IPS-15b (cell line): ENCODE results near the gene FEN1.

Experiments used
- H3K27me3 ChIP-seq: one replicate; pipeline ENCODE4 v1.6.1; 2013; ENCODE audit warnings: low read length; ENCODE audit not compliant: control insufficient read depth, insufficient read depth
- H3K36me3 ChIP-seq: one replicate; pipeline ENCODE4 v1.6.1; 2013; ENCODE audit warnings: low read length; ENCODE audit not compliant: control insufficient read depth, insufficient read depth
- H3K4me1 ChIP-seq: one replicate; pipeline ENCODE4 v1.6.1; 2013; ENCODE audit warnings: mild to moderate bottlenecking, low read length; ENCODE audit not compliant: control insufficient read depth, insufficient read depth
- H3K4me3 ChIP-seq: one replicate; pipeline ENCODE4 v1.5.1; 2013; ENCODE audit warnings: low read depth, low read length
- H3K9ac ChIP-seq: one replicate; pipeline ENCODE4 v1.6.1; 2013; ENCODE audit warnings: low read depth, mild to moderate bottlenecking, low read length
- H3K9me3 ChIP-seq: one replicate; pipeline ENCODE4 v1.6.1; 2013; ENCODE audit warnings: mild to moderate bottlenecking, low read length; ENCODE audit not compliant: control insufficient read depth, insufficient read depth

The FEN1 gene

GRCh38 chr11:61793829-61794204 is 1.1 kb downstream of the FEN1 start:
- H3K9ac ChIP-seq: no peak overlapping the region
- H3K36me3 ChIP-seq: peaks cover 28% of the 10 kb centered on the region
- H3K4me1 ChIP-seq: no peaks in the 10 kb centered on the region
- no peaks in the 10 kb centered on the region for H3K27me3 ChIP-seq
- H3K9me3 ChIP-seq: no peaks in the 10 kb centered on the region
- H3K4me3 ChIP-seq: peak overlapping the region; percentile 93

GRCh38 chr11:61794579-61794978 is 1.9 kb downstream of the FEN1 start:
- no peaks in the 10 kb centered on the region for H3K27me3 ChIP-seq
- H3K4me1 ChIP-seq: no peaks in the 10 kb centered on the region
- no peak overlapping the region for H3K9ac ChIP-seq
- peaks cover 20% of the 10 kb centered on the region for H3K36me3 ChIP-seq
- H3K9me3 ChIP-seq: no peaks in the 10 kb centered on the region
- H3K4me3 ChIP-seq: no peak overlapping the region

- Histone ChIP-seq H3K9ac (no peak overlapping the region), H3K4me1 (no peaks in the 10 kb centered on the region), H3K4me3 (no peak overlapping the region), H3K9me3 (no peaks in the 10 kb centered on the region), H3K36me3 (peaks cover 14% of the 10 kb centered on the region), H3K27me3 (no peaks in the 10 kb centered on the region)
Observed at GRCh38 chr11:61795459-61795858, 2.7 kb downstream of the FEN1 start.

GRCh38 chr11:61795876-61796526 is 3.3 kb downstream of the FEN1 start:
- Histone ChIP-seq H3K9ac (no peak overlapping the region), H3K9me3 (no peaks in the 10 kb centered on the region), H3K27me3 (no peaks in the 10 kb centered on the region), H3K4me1 (no peaks in the 10 kb centered on the region), H3K36me3 (peaks cover 13% of the 10 kb centered on the region), H3K4me3 (no peak overlapping the region)

GRCh38 chr11:61797263-61797944 is 4.7 kb downstream of the FEN1 start:
- no peaks in the 10 kb centered on the region for H3K4me1 ChIP-seq
- no peak overlapping the region for H3K4me3 ChIP-seq
- H3K27me3 ChIP-seq: no peaks in the 10 kb centered on the region
- no peaks in the 10 kb centered on the region for H3K9me3 ChIP-seq
- H3K36me3 ChIP-seq: peaks cover 18% of the 10 kb centered on the region
- no peak overlapping the region for H3K9ac ChIP-seq

GRCh38 chr11:61799665-61800284 is 7.1 kb downstream of the FEN1 start:
- Histone ChIP-seq H3K27me3 (no peaks in the 10 kb centered on the region), H3K9me3 (no peaks in the 10 kb centered on the region), H3K4me1 (no peaks in the 10 kb centered on the region), H3K4me3 (no peak overlapping the region), H3K9ac (no peak overlapping the region), H3K36me3 (peaks cover 27% of the 10 kb centered on the region)

- H3K4me1 ChIP-seq: no peaks in the 10 kb centered on the region
- H3K27me3 ChIP-seq: no peaks in the 10 kb centered on the region
- no peak overlapping the region for H3K9ac ChIP-seq
- H3K9me3 ChIP-seq: no peaks in the 10 kb centered on the region
- H3K36me3 ChIP-seq: peaks cover 23% of the 10 kb centered on the region
- H3K4me3 ChIP-seq: no peak overlapping the region
Observed at GRCh38 chr11:61800331-61801281, 7.9 kb downstream of the FEN1 start.

- no peak overlapping the region for H3K4me3 ChIP-seq
- no peaks in the 10 kb centered on the region for H3K9me3 ChIP-seq
- H3K36me3 ChIP-seq: peaks cover 29% of the 10 kb centered on the region
- no peaks in the 10 kb centered on the region for H3K4me1 ChIP-seq
- no peak overlapping the region for H3K9ac ChIP-seq
- no peaks in the 10 kb centered on the region for H3K27me3 ChIP-seq
Observed at GRCh38 chr11:61802605-61803004, 9.9 kb downstream of the FEN1 start.

GRCh38 chr11:61803889-61804647 is 11.4 kb downstream of the FEN1 start:
- Histone ChIP-seq H3K4me3 (no peak overlapping the region), H3K4me1 (no peaks in the 10 kb centered on the region), H3K9me3 (no peaks in the 10 kb centered on the region), H3K9ac (no peak overlapping the region), H3K36me3 (peaks cover 30% of the 10 kb centered on the region), H3K27me3 (no peaks in the 10 kb centered on the region)

- peaks cover 35% of the 10 kb centered on the region for H3K36me3 ChIP-seq
- no peak overlapping the region for H3K9ac ChIP-seq
- no peaks in the 10 kb centered on the region for H3K9me3 ChIP-seq
- no peaks in the 10 kb centered on the region for H3K4me1 ChIP-seq
- no peak overlapping the region for H3K4me3 ChIP-seq
- H3K27me3 ChIP-seq: no peaks in the 10 kb centered on the region
Observed at GRCh38 chr11:61805146-61805545, 12.4 kb downstream of the FEN1 start.

- no peaks in the 10 kb centered on the region for H3K27me3 ChIP-seq
- H3K9me3 ChIP-seq: no peaks in the 10 kb centered on the region
- no peaks in the 10 kb centered on the region for H3K4me1 ChIP-seq
- H3K9ac ChIP-seq: no peak overlapping the region
- H3K36me3 ChIP-seq: peaks cover 41% of the 10 kb centered on the region
- H3K4me3 ChIP-seq: no peak overlapping the region
Observed at GRCh38 chr11:61806785-61807184, 14.1 kb downstream of the FEN1 start.
